ENCODE results near the gene NHS.

DNA sequence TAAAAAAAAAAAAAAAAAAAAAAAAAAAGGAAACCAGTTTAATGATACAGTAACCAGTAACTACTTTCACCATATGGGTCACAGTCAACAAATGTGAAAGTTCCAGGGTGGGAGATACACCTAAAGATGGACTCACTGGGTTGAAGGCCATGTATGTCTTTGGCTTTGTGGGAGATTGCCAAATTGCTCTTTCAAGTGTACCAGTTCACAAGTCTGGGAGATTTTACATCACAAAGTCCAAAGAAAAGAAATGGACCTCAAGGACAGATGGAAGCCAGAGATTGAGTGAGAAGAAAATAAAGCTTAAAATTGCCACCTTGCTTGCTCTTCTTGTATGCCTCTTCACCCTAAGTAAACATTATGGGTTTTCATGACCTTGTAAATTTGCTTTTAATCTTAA, 65.3 kb downstream of the NHS start:
- TF ChIP-seq POLR2AphosphoS5 (IDR thresholded peaks at IDR 0.05; ENCODE audit: low read depth, low read length): no peak
- TF ChIP-seq TAF1 (IDR thresholded peaks at IDR 0.05; ENCODE audit: borderline replicate concordance, insufficient read depth, low read length): no peak
- TF ChIP-seq, protein P1, sequence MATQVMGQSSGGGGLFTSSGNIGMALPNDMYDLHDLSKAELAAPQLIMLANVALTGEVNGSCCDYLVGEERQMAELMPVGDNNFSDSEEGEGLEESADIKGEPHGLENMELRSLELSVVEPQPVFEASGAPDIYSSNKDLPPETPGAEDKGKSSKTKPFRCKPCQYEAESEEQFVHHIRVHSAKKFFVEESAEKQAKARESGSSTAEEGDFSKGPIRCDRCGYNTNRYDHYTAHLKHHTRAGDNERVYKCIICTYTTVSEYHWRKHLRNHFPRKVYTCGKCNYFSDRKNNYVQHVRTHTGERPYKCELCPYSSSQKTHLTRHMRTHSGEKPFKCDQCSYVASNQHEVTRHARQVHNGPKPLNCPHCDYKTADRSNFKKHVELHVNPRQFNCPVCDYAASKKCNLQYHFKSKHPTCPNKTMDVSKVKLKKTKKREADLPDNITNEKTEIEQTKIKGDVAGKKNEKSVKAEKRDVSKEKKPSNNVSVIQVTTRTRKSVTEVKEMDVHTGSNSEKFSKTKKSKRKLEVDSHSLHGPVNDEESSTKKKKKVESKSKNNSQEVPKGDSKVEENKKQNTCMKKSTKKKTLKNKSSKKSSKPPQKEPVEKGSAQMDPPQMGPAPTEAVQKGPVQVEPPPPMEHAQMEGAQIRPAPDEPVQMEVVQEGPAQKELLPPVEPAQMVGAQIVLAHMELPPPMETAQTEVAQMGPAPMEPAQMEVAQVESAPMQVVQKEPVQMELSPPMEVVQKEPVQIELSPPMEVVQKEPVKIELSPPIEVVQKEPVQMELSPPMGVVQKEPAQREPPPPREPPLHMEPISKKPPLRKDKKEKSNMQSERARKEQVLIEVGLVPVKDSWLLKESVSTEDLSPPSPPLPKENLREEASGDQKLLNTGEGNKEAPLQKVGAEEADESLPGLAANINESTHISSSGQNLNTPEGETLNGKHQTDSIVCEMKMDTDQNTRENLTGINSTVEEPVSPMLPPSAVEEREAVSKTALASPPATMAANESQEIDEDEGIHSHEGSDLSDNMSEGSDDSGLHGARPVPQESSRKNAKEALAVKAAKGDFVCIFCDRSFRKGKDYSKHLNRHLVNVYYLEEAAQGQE (IDR thresholded peaks at IDR 0.05; ENCODE audit: insufficient read depth in 1 of 2, low read depth in 2 of 2, low read length in 2 of 2): no peak

Data from PFSK-1 (cell line).